OCI-LY7 (cell line): Measurements from ENCODE around the gene PLXDC1. TPM values are rescaled to one million over a fixed set of nuclear protein-coding genes. Genes with fewer than 3 reads are reported as not detected.
A peak's percentile ranks its signal among the peaks of the same experiment; 100 is the strongest.

Source experiments
- BruUV-seq: library from RNA; stranded (reverse); fragments of 400-500 nt; replicated peaks from 2 replicates; lab custom pipeline; 2021; lab: Mats Ljungman, UMichigan
- CTCF ChIA-PET: fragments of 300-600 bp; sonication (Branson Sonifier 250); formaldehyde crosslinking; loops from one replicate; lab custom pipeline; 2022; ENCODE audit warnings: antibody characterized with exemption; ENCODE audit not compliant: unreplicated experiment; lab: Charles Lee
- POLR2A ChIA-PET: fragments of 300-600 bp; sonication (Branson Sonifier 250); formaldehyde crosslinking; loops from one replicate; lab custom pipeline; 2022; ENCODE audit warnings: antibody characterized with exemption; lab: Charles Lee
- DNase-seq: peaks from one replicate; pipeline ENCODE4 v3.0.0-alpha.2; 2015; ENCODE audit warnings: low spot score
- H2AFZ ChIP-seq: fragments of 200-600 bp; sonication (generic), shearing (Covaris generic); 2 replicates; pipeline ENCODE4 v1.6.1; 2014; ENCODE audit warnings: mild to moderate bottlenecking, antibody characterized with exemption, low read length, moderate library complexity
- H3K27ac ChIP-seq: fragments of 200-600 bp; sonication (generic); 2 replicates; pipeline ENCODE4 v1.5.1; 2014; ENCODE audit warnings: mixed run types, low read depth, mild to moderate bottlenecking, moderate library complexity, low read length, inconsistent platforms; ENCODE audit not compliant: poor library complexity, severe bottlenecking
- H3K36me3 ChIP-seq: fragments of 200-600 bp; sonication (generic); 2 replicates; pipeline ENCODE4 v1.6.1; 2014; ENCODE audit warnings: mild to moderate bottlenecking, antibody characterized with exemption, low read length, moderate library complexity, mixed read lengths; ENCODE audit not compliant: insufficient read depth
- H3K4me1 ChIP-seq: fragments of 200-600 bp; sonication (generic); 2 replicates; pipeline ENCODE4 v1.5.1; 2014; ENCODE audit warnings: mild to moderate bottlenecking, low read length; ENCODE audit not compliant: insufficient read depth, poor library complexity, severe bottlenecking
- H3K4me2 ChIP-seq: fragments of 200-600 bp; sonication (generic); 2 replicates; pipeline ENCODE4 v1.6.1; 2014; ENCODE audit warnings: mild to moderate bottlenecking, low read length
- H3K4me3 ChIP-seq: fragments of 200-600 bp; sonication (generic); 2 replicates; pipeline ENCODE4 v1.5.1; 2014; ENCODE audit warnings: mild to moderate bottlenecking, low read depth, low read length; ENCODE audit not compliant: poor library complexity, severe bottlenecking
- H3K79me2 ChIP-seq: fragments of 200-600 bp; sonication (generic); 2 replicates; pipeline ENCODE4 v1.6.1; 2016; ENCODE audit warnings: low read depth, mild to moderate bottlenecking, low read length, moderate library complexity, mixed read lengths; ENCODE audit not compliant: insufficient read depth
- H3K9me2 ChIP-seq: fragments of 200-600 bp; sonication (generic); 2 replicates; pipeline ENCODE4 v1.6.1; 2016; ENCODE audit warnings: mild to moderate bottlenecking, low read length, mixed read lengths; ENCODE audit not compliant: insufficient read depth
- H3K9me3 ChIP-seq: fragments of 200-600 bp; sonication (generic); 2 replicates; pipeline ENCODE4 v1.6.1; 2014; ENCODE audit warnings: mild to moderate bottlenecking, mixed run types, low read length, mixed read lengths
- H4K20me1 ChIP-seq: fragments of 200-600 bp; sonication (generic); 2 replicates; pipeline ENCODE4 v1.6.1; 2014; ENCODE audit warnings: mild to moderate bottlenecking, antibody characterized with exemption, low read length, moderate library complexity, mixed read lengths; ENCODE audit not compliant: insufficient read depth
- CTCF ChIP-seq: fragments of 200-600 bp; sonication (generic); conservative IDR thresholded peaks from 2 replicates; pipeline ENCODE4 v1.5.1; 2014; ENCODE audit warnings: mild to moderate bottlenecking, antibody characterized with exemption, low read length, moderate library complexity, mixed read lengths
- EZH2phosphoT487 ChIP-seq: fragments of 200-600 bp; sonication (generic); IDR thresholded peaks from 2 replicates; pipeline ENCODE4 v1.6.1; 2018; ENCODE audit warnings: low read depth, borderline replicate concordance, mild to moderate bottlenecking, mixed run types, antibody characterized with exemption, low read length, moderate library complexity, mixed read lengths
- intact Hi-C: fragments of 100-400 bp; cut with micrococcal nuclease; formaldehyde crosslinking; loops from one replicate; pipeline ENCODE4 v1.10.0; 2022; ENCODE audit not compliant: unreplicated experiment
- total RNA-seq, 2 experiments: library from RNA; depleted of rRNA in 1 of 2; stranded (reverse); fragments of >200 nt in 1 of 2; shearing (Covaris generic) in 1 of 2; gene quantifications; 2 replicates each; pipeline ENCODE4 v1.2.3, GENCODE V29; 2014 to 2022

The PLXDC1 gene
- total RNA-seq, 2 experiments from 2014 or later: 0.13 to 0.67 TPM

- intact Hi-C loops: loop anchor here (1.0 kb wide), 1 partner anchor 46 kb away; no protein-coding TSS in a partner anchor
- peak within 1 kb of the TSS; percentile 88 for H3K27ac ChIP-seq
- no TSS peak for BruUV-seq
- H3K4me1 ChIP-seq: peaks cover 68% of the 10 kb centered on the region
- peak; percentile 57 for DNase-seq
- TF ChIP-seq CTCF (no peak), EZH2phosphoT487 (no peak)
- peak within 1 kb of the TSS; percentile 53 for H2AFZ ChIP-seq
- H3K79me2 ChIP-seq: peaks cover 48% of the 10 kb centered on the region
- no peaks in the 10 kb centered on the region for H3K9me3 ChIP-seq
- peak within 1 kb of the TSS; percentile 96 for H3K4me2 ChIP-seq
- no peaks in the 10 kb centered on the region for H3K9me2 ChIP-seq
- peaks cover 24% of the 10 kb centered on the region for H4K20me1 ChIP-seq
- ChIA-PET CTCF (interaction anchor here (0.6 to 1.8 kb wide), 3 partner anchors 26 to 44 kb away, joined by 5 to 9 read pairs (median 5); no protein-coding TSS in a partner anchor), POLR2A (interaction anchor here (0.6 to 1.3 kb wide), 15 partner anchors 9 to 1415 kb away, joined by 3 to 10 read pairs (median 3); no protein-coding TSS in a partner anchor)
- peaks cover 51% of the 10 kb centered on the region for H3K36me3 ChIP-seq
- H3K4me3 ChIP-seq: peak within 1 kb of the TSS; percentile 91
These were observed 48.8 kb upstream of the PLXDC1 start, which contains the start of gene RPL19 for GRCh38 chr17:39200070-39200879. Gene RPL19, plus strand, starts transcription at chr17:39200283. Its CDS starts 62 bp downstream, at chr17:39200345.

DNA sequence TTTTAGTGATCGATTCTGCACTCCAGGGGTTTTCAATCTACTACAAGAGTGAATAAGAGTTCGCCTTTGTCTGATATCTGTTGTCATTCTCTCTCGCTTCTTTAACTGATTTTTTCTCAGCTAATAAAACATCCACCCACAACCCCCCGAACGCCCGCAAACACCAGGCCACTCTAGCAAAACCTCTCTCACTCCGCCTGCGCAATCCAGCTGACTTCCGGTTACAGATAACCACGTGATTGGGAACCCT, 48.3 kb upstream of the PLXDC1 start:
- H4K20me1 ChIP-seq: peaks cover 24% of the 10 kb centered on the region
- peak overlapping the region; percentile 96 for H3K4me2 ChIP-seq
- no peaks in the 10 kb centered on the region for H3K9me3 ChIP-seq
- no peaks in the 10 kb centered on the region for H3K9me2 ChIP-seq
- no peak for TF ChIP-seq EZH2phosphoT487
- peak overlapping the region; percentile 88 for H3K27ac ChIP-seq
- ChIA-PET CTCF (interaction anchor here (0.6 to 1.8 kb wide), 3 partner anchors 25 to 45 kb away, joined by 5 to 9 read pairs (median 5); no protein-coding TSS in a partner anchor), POLR2A (interaction anchor here (0.6 to 1.3 kb wide), 14 partner anchors 9 to 1415 kb away, joined by 3 to 10 read pairs (median 3); no protein-coding TSS in a partner anchor)
- intact Hi-C loops: loop anchor here (1.0 kb wide), 1 partner anchor 45 kb away; no protein-coding TSS in a partner anchor
- H3K4me1 ChIP-seq: peaks cover 73% of the 10 kb centered on the region
- peak; percentile 98 for DNase-seq
- H3K36me3 ChIP-seq: peaks cover 47% of the 10 kb centered on the region
- peaks cover 48% of the 10 kb centered on the region for H3K79me2 ChIP-seq
- H3K4me3 ChIP-seq: peak overlapping the region; percentile 91
- H2AFZ ChIP-seq: peak overlapping the region; percentile 53
- no TSS peak for BruUV-seq

GRCh38 chr17:39198186-39198566, 46.7 kb upstream of the PLXDC1 start:
- BruUV-seq: no TSS peak
- Histone ChIP-seq H4K20me1 (peaks cover 19% of the 10 kb centered on the region), H2AFZ (peak overlapping the region; percentile 23; the same call in 1 of the 2 replicates), H3K9me2 (no peaks in the 10 kb centered on the region), H3K4me2 (peak overlapping the region; percentile 96), H3K9me3 (no peaks in the 10 kb centered on the region), H3K27ac (peak overlapping the region; percentile 88), H3K36me3 (peaks cover 47% of the 10 kb centered on the region), H3K79me2 (peaks cover 48% of the 10 kb centered on the region), H3K4me3 (peak overlapping the region; percentile 91), H3K4me1 (peaks cover 66% of the 10 kb centered on the region)
- intact Hi-C loops: no loop called here
- CTCF ChIA-PET: no interaction called here
- TF ChIP-seq CTCF (no peak), EZH2phosphoT487 (no peak)
- no peak for DNase-seq
- POLR2A ChIA-PET: interaction anchor here (0.6 kb wide), 1 partner anchor 52 kb away, joined by 3 read pairs; no protein-coding TSS in a partner anchor
